VCaP (cell line): ENCODE results near the gene ZNF319.
"Not testable (repeated sequence)": the region's sequence is repeated elsewhere in the genome, so short reads cannot be mapped to it uniquely, and the experiment has no call there.

Source experiments
- H3K27ac ChIP-seq: fragments of 450-650 bp; 2 replicates; pipeline ENCODE4 v1.5.1; 2017
- CTCF ChIP-seq: fragments of 450-650 bp; conservative IDR thresholded peaks from 2 replicates; pipeline ENCODE4 v1.5.1; 2017; ENCODE audit warnings: mild to moderate bottlenecking, moderate library complexity

Gene ZNF319

GRCh38 chr16:57982385-57982784, 18.1 kb downstream of the ZNF319 start:
- no peak overlapping the region for H3K27ac ChIP-seq
- TF ChIP-seq CTCF: no peak

GRCh38 chr16:57981636-57982035, 18.8 kb downstream of the ZNF319 start:
- no peak for TF ChIP-seq CTCF
- H3K27ac ChIP-seq: no peak overlapping the region

- no peak overlapping the region for H3K27ac ChIP-seq
- TF ChIP-seq CTCF: no peak
Observed at GRCh38 chr16:57979006-57979585, 21.4 kb downstream of the ZNF319 start.

GRCh38 chr16:57978070-57978465, 22.4 kb downstream of the ZNF319 start:
- not testable (repeated sequence) for H3K27ac ChIP-seq

GRCh38 chr16:57977418-57978069, 22.9 kb downstream of the ZNF319 start:
- H3K27ac ChIP-seq: no peak overlapping the region
- TF ChIP-seq CTCF: no peak

- TF ChIP-seq CTCF: no peak
- no peak overlapping the region for H3K27ac ChIP-seq
Observed at GRCh38 chr16:57976331-57976796, 24.1 kb downstream of the ZNF319 start.

- TF ChIP-seq CTCF: no peak
- no peak overlapping the region for H3K27ac ChIP-seq
Observed at GRCh38 chr16:57972306-57972705, 28.2 kb downstream of the ZNF319 start.

- no peak for TF ChIP-seq CTCF
- no peak overlapping the region for H3K27ac ChIP-seq
Observed at GRCh38 chr16:57971848-57972247, 28.6 kb downstream of the ZNF319 start.
